Neural cell (in vitro differentiated cells): ENCODE data around the gene EHMT1. TPM values are rescaled to one million over a fixed set of nuclear protein-coding genes. Genes with fewer than 3 reads are reported as not detected.

Experiments used
- H2AFZ ChIP-seq: fragments of 200-600, 300-800 bp; sonication (generic), shearing (Covaris generic); 2 replicates; pipeline ENCODE4 v1.6.0; 2014; ENCODE audit warnings: low read depth, mild to moderate bottlenecking, antibody characterized with exemption, low read length, moderate library complexity
- H3F3A ChIP-seq: fragments of 200-600 bp; shearing (Covaris generic); 2 replicates; pipeline ENCODE4 v1.6.1; 2016; ENCODE audit warnings: mild to moderate bottlenecking, moderate library complexity, mixed read lengths, antibody characterized with exemption, low read length; ENCODE audit not compliant: insufficient read depth, poor library complexity, severe bottlenecking
- H3K27ac ChIP-seq: fragments of 200-600, 300-800 bp; sonication (generic), shearing (Covaris generic); 2 replicates; pipeline ENCODE4 v1.5.1; 2014; ENCODE audit warnings: mild to moderate bottlenecking, low read length, moderate library complexity
- H3K27me3 ChIP-seq: fragments of 300-800, 200-600 bp; sonication (generic), shearing (Covaris generic); 2 replicates; pipeline ENCODE4 v1.6.0; 2014; ENCODE audit warnings: mild to moderate bottlenecking, low read depth, low read length, moderate library complexity; ENCODE audit not compliant: insufficient read depth
- H3K36me3 ChIP-seq: fragments of 300-800, 200-600 bp; sonication (generic), shearing (Covaris generic); 2 replicates; pipeline ENCODE4 v1.5.1; 2014; ENCODE audit warnings: mild to moderate bottlenecking, antibody characterized with exemption, low read length, moderate library complexity; ENCODE audit not compliant: insufficient read depth
- H3K4me2 ChIP-seq: fragments of 300-800, 200-600 bp; sonication (generic), shearing (Covaris generic); 2 replicates; pipeline ENCODE4 v1.6.0; 2014; ENCODE audit warnings: mild to moderate bottlenecking, low read length
- H3K4me3 ChIP-seq: fragments of 300-800, 200-600 bp; sonication (generic), shearing (Covaris generic); 2 replicates; pipeline ENCODE4 v1.5.1; 2014; ENCODE audit warnings: mild to moderate bottlenecking, low read length, moderate library complexity
- H3K79me2 ChIP-seq: fragments of 200-600 bp; shearing (Covaris generic); replicated peaks from 2 replicates; pipeline ENCODE4 v1.6.0; 2014; ENCODE audit warnings: mild to moderate bottlenecking, low read length, moderate library complexity; ENCODE audit not compliant: insufficient read depth
- H3K9ac ChIP-seq: fragments of 300-800, 200-600 bp; sonication (generic), shearing (Covaris generic); 2 replicates; pipeline ENCODE4 v1.6.1; 2016; ENCODE audit warnings: mild to moderate bottlenecking, low read length, mixed read lengths
- H3K9me2 ChIP-seq: fragments of 200-600 bp; shearing (Covaris generic); 2 replicates; pipeline ENCODE4 v1.6.1; 2016; ENCODE audit warnings: mild to moderate bottlenecking, low read length, mixed read lengths; ENCODE audit not compliant: insufficient read depth
- H3K9me3 ChIP-seq: fragments of 200-600, 300-800 bp; sonication (generic), shearing (Covaris generic); 2 replicates; pipeline ENCODE4 v1.6.1; 2016; ENCODE audit warnings: mild to moderate bottlenecking, mixed run types, low read length, moderate library complexity, mixed read lengths
- H4K20me1 ChIP-seq: fragments of 200-600 bp; shearing (Covaris generic); 2 replicates; pipeline ENCODE4 v1.6.1; 2016; ENCODE audit warnings: mild to moderate bottlenecking, mixed run types; ENCODE audit not compliant: insufficient read depth
- EP300 ChIP-seq: fragments of 450-650 bp; conservative IDR thresholded peaks from 2 replicates; pipeline ENCODE4 v1.6.1; 2014; ENCODE audit warnings: antibody characterized with exemption, mild to moderate bottlenecking, moderate library complexity; ENCODE audit not compliant: poor library complexity, severe bottlenecking
- EZH2 ChIP-seq: fragments of 200-600, 300-800 bp; shearing (Covaris generic), sonication (generic); IDR thresholded peaks from 2 replicates; pipeline ENCODE4 v1.6.1; 2014; ENCODE audit warnings: antibody characterized with exemption, low read length, borderline replicate concordance, mild to moderate bottlenecking; ENCODE audit not compliant: insufficient read depth, poor library complexity, severe bottlenecking
- MXI1 ChIP-seq: fragments of 450-650 bp; conservative IDR thresholded peaks from 2 replicates; pipeline ENCODE4 v1.6.1; 2014; ENCODE audit warnings: antibody characterized with exemption, mild to moderate bottlenecking; ENCODE audit not compliant: poor library complexity, severe bottlenecking
- POLR2AphosphoS5 ChIP-seq: IDR thresholded peaks from 2 replicates; pipeline ENCODE4 v1.6.1; 2012
- RAD21 ChIP-seq: fragments of 450-650 bp; conservative IDR thresholded peaks from 2 replicates; pipeline ENCODE4 v1.6.1; 2014; ENCODE audit warnings: antibody characterized with exemption, mild to moderate bottlenecking, moderate library complexity
- REST ChIP-seq: IDR thresholded peaks from 2 replicates; pipeline ENCODE4 v1.6.1; 2012; ENCODE audit warnings: borderline replicate concordance
- SMC3 ChIP-seq: fragments of 450-650 bp; conservative IDR thresholded peaks from 2 replicates; pipeline ENCODE4 v1.6.1; 2014; ENCODE audit warnings: antibody characterized with exemption, mild to moderate bottlenecking, moderate library complexity; ENCODE audit not compliant: poor library complexity
- TAF1 ChIP-seq: IDR thresholded peaks from 2 replicates; pipeline ENCODE4 v1.6.1; 2012; ENCODE audit warnings: low read depth
- polyA plus RNA-seq: library from polyadenylated mRNA; depleted of rRNA; stranded (reverse); fragments of >200 nt; gene quantifications from 2 replicates; pipeline ENCODE4 v1.2.3, GENCODE V29; 2014
- TF ChIP-seq, protein P1 (sequence below): fragments of 450-650 bp; IDR thresholded peaks from 2 replicates; pipeline ENCODE4 v1.5.1; 2014; ENCODE audit warnings: antibody characterized with exemption, mild to moderate bottlenecking, moderate library complexity; ENCODE audit not compliant: poor library complexity, severe bottlenecking

The EHMT1 gene
- polyA plus RNA-seq, 1 donor from 2014 or later = 53.0 TPM

DNA sequence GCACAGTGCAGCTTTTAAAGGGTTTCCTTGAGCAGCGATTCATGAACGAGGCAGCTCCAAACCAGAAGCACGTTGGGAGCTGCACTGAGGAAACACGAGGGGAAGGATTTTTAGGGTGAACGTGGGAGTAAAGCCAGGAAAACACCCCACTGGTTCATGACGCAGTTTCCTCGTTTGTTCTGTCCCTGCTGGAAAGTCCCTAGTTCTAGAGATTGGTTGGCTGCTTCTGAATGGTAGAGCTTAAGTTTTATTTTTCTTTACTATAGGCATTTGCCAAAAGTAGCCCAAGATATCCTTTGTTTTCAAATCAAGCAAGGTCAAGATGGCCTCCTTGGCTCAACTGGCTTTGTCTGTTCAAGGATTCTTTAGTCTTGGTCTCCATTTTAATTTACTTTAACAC lies 142.2 kb downstream of the EHMT1 start:
- Histone ChIP-seq H3F3A (no peaks in the 10 kb centered on the region), H3K4me2 (no peak overlapping the region), H3K27ac (no peak overlapping the region), H2AFZ (no peak overlapping the region), H3K36me3 (peaks cover 3% of the 10 kb centered on the region), H3K9me2 (no peaks in the 10 kb centered on the region), H3K79me2 (no peaks in the 10 kb centered on the region), H3K27me3 (no peaks in the 10 kb centered on the region), H4K20me1 (no peaks in the 10 kb centered on the region), H3K9me3 (no peaks in the 10 kb centered on the region), H3K9ac (no peak overlapping the region), H3K4me3 (no peak overlapping the region)
- TF ChIP-seq, protein P1, sequence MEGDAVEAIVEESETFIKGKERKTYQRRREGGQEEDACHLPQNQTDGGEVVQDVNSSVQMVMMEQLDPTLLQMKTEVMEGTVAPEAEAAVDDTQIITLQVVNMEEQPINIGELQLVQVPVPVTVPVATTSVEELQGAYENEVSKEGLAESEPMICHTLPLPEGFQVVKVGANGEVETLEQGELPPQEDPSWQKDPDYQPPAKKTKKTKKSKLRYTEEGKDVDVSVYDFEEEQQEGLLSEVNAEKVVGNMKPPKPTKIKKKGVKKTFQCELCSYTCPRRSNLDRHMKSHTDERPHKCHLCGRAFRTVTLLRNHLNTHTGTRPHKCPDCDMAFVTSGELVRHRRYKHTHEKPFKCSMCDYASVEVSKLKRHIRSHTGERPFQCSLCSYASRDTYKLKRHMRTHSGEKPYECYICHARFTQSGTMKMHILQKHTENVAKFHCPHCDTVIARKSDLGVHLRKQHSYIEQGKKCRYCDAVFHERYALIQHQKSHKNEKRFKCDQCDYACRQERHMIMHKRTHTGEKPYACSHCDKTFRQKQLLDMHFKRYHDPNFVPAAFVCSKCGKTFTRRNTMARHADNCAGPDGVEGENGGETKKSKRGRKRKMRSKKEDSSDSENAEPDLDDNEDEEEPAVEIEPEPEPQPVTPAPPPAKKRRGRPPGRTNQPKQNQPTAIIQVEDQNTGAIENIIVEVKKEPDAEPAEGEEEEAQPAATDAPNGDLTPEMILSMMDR = no peak

DNA sequence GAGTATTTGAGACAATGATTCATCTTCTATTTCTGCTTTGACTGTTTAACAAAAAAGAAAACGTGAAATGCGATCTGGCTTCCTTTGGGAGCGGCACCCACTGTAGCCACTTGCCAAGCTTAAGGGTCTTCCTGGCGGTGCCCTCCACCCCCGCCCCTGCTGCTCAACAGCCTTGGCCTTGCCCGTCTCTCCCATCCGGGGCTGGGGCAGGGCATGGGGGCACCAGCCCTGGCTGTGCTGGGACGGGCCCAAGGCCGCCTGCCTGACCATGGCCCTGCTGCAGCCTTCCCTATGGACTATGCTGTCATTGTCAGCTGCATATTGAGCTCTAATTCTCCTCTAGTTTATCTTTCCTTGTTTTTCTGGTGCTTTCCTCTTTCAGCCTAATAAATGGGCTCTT lies 143.0 kb downstream of the EHMT1 start:
- no peak overlapping the region for H2AFZ ChIP-seq
- H3K9ac ChIP-seq = no peak overlapping the region
- H3K79me2 ChIP-seq = no peaks in the 10 kb centered on the region
- H3K9me2 ChIP-seq = no peaks in the 10 kb centered on the region
- H3K4me3 ChIP-seq = no peak overlapping the region
- H3F3A ChIP-seq = no peaks in the 10 kb centered on the region
- no peaks in the 10 kb centered on the region for H4K20me1 ChIP-seq
- no peak overlapping the region for H3K27ac ChIP-seq
- H3K9me3 ChIP-seq = no peaks in the 10 kb centered on the region
- no peaks in the 10 kb centered on the region for H3K27me3 ChIP-seq
- TF ChIP-seq POLR2AphosphoS5 (no peak), TAF1 (no peak), RAD21 (no peak), REST (no peak), EP300 (no peak), EZH2 (no peak), SMC3 (no peak), MXI1 (no peak)
- TF ChIP-seq, protein P1 = no peak
- no peak overlapping the region for H3K4me2 ChIP-seq
- H3K36me3 ChIP-seq = no peaks in the 10 kb centered on the region
